Activated CD8-positive, alpha-beta T cell treated with anti-CD3 and anti-CD28 coated beads, Interleukin-2, amount 10 ng/mL, durations not matched to agents 7 days and 5 days (primary cell): Measurements from ENCODE around the gene FHIT. TPM values are rescaled to one million over a fixed set of nuclear protein-coding genes. Genes with fewer than 3 reads are reported as not detected.

Experiments
- ATAC-seq: fragments of 150-1000 bp; cut with Tn5 transposase; one replicate; pipeline ENCODE4 v1.10.0; 2021; ENCODE audit warnings: moderate library complexity
- CTCF ChIA-PET: fragments of 350-600 bp; sonication (Branson Sonifier 250); formaldehyde crosslinking; loops from one replicate; lab custom pipeline; 2021; ENCODE audit warnings: antibody characterized with exemption; lab: Charles Lee
- POLR2A ChIA-PET: fragments of 350-600 bp; sonication (Branson Sonifier 250); formaldehyde crosslinking; loops from one replicate; lab custom pipeline; 2021; ENCODE audit warnings: antibody characterized with exemption; lab: Charles Lee
- DNase-seq: peaks from one replicate; pipeline ENCODE4 v3.0.0-alpha.2; 2020
- H3K27ac Mint-ChIP-seq: one replicate; pipeline ENCODE4 v1.8.0; 2021; ENCODE audit warnings: mild to moderate bottlenecking, mixed read lengths
- H3K27me3 Mint-ChIP-seq: one replicate; pipeline ENCODE4 v1.8.0; 2021; ENCODE audit warnings: low read depth, mixed read lengths
- H3K36me3 Mint-ChIP-seq: one replicate; pipeline ENCODE4 v1.8.0; 2021; ENCODE audit warnings: low read depth, mixed read lengths
- H3K4me1 Mint-ChIP-seq: one replicate; pipeline ENCODE4 v1.8.0; 2021; ENCODE audit warnings: low read depth, mixed read lengths
- H3K4me3 Mint-ChIP-seq: one replicate; pipeline ENCODE4 v1.8.0; 2021; ENCODE audit warnings: mild to moderate bottlenecking, mixed read lengths
- H3K9me3 Mint-ChIP-seq: one replicate; pipeline ENCODE4 v1.8.0; 2022; ENCODE audit warnings: mixed read lengths; ENCODE audit not compliant: insufficient read depth
- total RNA-seq, 2 experiments: library from RNA; stranded (reverse); gene quantifications; one replicate each; pipeline ENCODE4 v1.2.3, GENCODE V29; 2021

The FHIT gene
- total RNA-seq, 2 experiments from 2014 or later, result 4.8 TPM

DNA sequence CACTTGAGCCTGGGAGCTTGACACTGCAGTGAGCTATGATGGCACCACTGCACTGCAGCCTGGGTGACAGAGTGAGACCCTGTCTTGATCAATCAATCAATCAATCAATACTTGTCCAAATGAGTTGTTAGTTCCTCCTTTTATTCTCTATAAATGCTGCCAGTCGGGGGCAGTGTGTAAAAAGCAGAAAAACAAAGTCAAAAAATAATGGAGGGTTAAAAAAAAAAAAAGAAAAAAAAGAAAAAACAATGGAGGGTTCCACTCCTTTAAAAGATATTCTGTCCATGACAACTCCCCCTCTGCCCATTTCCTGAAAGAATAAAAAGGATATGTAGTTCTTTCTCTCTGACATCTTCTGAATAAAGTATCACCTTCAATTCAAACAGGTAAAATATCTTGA lies 1068.6 kb downstream of the FHIT start:
- CTCF ChIA-PET, result no interaction called here
- POLR2A ChIA-PET, result no interaction called here
- Mint-ChIP-seq H3K27ac (no peak overlapping the region), H3K27me3 (no peaks in the 10 kb centered on the region), H3K4me3 (no peak overlapping the region), H3K4me1 (no peaks in the 10 kb centered on the region), H3K36me3 (no peaks in the 10 kb centered on the region), H3K9me3 (no peaks in the 10 kb centered on the region)
- DNase-seq (no peak), ATAC-seq (no peak)

DNA sequence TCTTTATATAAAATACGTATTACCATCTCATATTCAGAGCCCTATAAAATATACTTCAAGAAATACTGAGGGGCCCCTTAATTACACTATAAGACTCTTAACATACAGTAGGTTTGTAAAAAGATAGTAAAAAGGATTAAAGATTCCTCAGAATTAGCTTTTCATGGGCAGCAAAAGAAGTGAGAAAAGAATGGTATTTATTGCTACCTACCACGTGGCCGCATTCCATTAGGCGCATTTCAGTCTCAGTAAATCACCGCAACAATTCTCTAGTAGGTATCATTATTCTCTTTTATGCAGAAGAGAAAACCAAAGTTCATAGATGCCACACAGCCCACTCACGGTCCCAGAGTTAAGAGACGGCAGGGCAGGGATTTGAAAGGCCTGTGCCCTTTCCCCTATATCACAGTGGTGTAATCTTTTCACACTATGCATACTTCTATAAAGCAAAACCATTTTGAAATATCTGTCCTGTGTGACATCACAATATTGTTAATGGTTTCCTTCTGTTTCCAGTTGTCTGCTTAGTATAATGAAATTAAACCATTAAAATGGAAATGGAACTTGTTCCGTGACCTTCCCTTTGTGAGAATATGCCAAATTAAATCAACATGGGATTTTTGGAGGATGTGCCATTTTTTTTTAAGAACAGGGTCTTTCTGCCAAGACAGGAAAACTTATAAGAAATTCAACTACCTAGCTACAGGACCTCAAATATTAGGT lies 1072.2 kb downstream of the FHIT start:
- no peak overlapping the region for H3K4me3 Mint-ChIP-seq
- ChIA-PET CTCF (interaction anchor here (1.1 kb wide), 1 partner anchor 966 kb away, joined by 3 read pairs; no protein-coding TSS in a partner anchor), POLR2A (interaction anchor here (1.0 kb wide), 1 partner anchor 601 kb away, joined by 3 read pairs; no protein-coding TSS in a partner anchor)
- no peaks in the 10 kb centered on the region for H3K27me3 Mint-ChIP-seq
- no peaks in the 10 kb centered on the region for H3K36me3 Mint-ChIP-seq
- no peaks in the 10 kb centered on the region for H3K4me1 Mint-ChIP-seq
- ATAC-seq (no peak), DNase-seq (no peak)
- no peak overlapping the region for H3K27ac Mint-ChIP-seq
- H3K9me3 Mint-ChIP-seq, result no peaks in the 10 kb centered on the region

DNA sequence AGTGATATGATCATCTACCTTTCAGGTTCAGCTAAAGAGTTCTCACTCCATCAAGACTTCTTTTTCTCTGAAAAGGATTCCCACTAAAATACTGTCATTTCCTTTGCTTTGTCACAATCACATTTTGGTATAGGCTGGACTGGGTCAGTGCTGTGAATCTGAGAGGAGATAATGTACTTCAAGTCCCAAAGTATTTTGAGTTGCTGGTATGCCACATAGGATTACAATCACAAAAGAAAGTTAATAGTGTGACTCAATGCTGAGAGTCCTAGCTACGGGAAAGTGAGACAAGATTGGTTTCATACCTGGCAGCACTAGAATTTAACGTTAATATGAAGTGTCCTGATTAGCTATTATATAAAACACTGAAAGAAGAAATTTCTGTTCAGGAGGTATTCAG lies 1073.5 kb downstream of the FHIT start:
- POLR2A ChIA-PET, result no interaction called here
- Mint-ChIP-seq H3K4me3 (no peak overlapping the region), H3K4me1 (no peaks in the 10 kb centered on the region), H3K27me3 (no peaks in the 10 kb centered on the region), H3K27ac (no peak overlapping the region), H3K36me3 (no peaks in the 10 kb centered on the region), H3K9me3 (no peaks in the 10 kb centered on the region)
- ATAC-seq (no peak), DNase-seq (no peak)
- CTCF ChIA-PET, result no interaction called here

DNA sequence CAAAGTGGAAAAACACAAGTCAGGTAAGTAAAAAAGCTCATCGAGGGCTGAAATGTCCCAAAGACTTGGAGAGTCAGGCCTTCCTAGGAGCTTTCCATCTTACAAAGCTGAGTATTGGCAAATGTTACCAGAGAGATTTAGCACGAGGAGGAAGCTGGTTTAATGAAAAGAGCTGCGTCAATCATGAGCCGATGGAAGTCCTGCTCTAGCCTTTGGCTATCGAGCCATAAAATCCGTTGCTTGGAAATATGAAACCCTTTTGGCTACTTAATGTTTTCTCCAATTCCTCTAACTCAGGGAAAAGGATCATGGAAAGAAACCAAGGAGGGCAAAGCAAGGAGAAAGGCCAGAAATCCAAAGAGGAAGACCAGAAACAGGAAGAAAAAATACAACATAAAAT lies 1074.6 kb downstream of the FHIT start:
- Mint-ChIP-seq H3K27ac (no peak overlapping the region), H3K36me3 (no peaks in the 10 kb centered on the region), H3K27me3 (no peaks in the 10 kb centered on the region), H3K4me3 (no peak overlapping the region), H3K9me3 (no peaks in the 10 kb centered on the region), H3K4me1 (no peaks in the 10 kb centered on the region)
- ATAC-seq, result no peak
- CTCF ChIA-PET, result no interaction called here
- no peak for DNase-seq
- POLR2A ChIA-PET, result no interaction called here

DNA sequence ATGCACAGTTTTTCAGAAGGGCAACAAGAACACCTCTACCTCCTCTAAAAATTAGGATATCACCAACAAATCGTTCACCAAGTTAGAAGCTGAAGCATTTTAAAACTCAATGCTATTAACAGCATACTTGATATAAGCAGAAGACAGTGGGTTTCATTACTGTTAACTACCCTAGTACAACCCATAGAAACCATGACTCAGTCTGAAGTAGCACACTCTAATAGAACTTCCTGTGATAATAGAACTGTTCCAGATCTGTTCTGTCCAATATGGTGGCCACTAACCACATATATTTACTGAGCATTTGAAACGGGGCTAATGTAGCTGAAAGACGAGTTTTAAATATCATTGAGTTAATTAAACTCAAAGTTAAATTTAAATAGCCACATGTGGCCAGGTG lies 1075.6 kb downstream of the FHIT start:
- Mint-ChIP-seq H3K4me3 (no peak overlapping the region), H3K36me3 (no peaks in the 10 kb centered on the region), H3K9me3 (no peaks in the 10 kb centered on the region), H3K27me3 (no peaks in the 10 kb centered on the region), H3K27ac (no peak overlapping the region), H3K4me1 (no peaks in the 10 kb centered on the region)
- CTCF ChIA-PET, result no interaction called here
- POLR2A ChIA-PET, result no interaction called here
- DNase-seq (no peak), ATAC-seq (no peak)

DNA sequence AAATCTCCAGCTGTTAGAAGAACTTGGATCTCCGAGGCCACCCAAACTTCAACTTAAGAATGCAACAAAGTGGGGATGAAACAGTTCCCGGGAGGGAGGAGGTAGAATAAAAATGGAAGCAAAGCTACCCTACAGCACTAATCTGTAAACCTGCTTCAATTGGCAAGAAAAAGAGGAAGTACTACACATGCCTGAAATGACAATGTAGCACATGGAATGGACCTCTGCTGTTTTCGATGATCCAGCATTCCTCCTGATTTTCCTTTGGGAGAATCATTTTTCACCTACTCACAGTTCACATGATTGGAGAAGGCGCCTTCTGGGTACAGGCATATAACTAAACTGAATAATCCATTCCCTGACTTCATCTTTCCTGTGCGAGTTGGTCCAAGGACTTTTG lies 1081.5 kb downstream of the FHIT start:
- Mint-ChIP-seq H3K36me3 (peaks cover 5% of the 10 kb centered on the region), H3K4me1 (no peaks in the 10 kb centered on the region), H3K4me3 (no peak overlapping the region), H3K9me3 (no peaks in the 10 kb centered on the region), H3K27me3 (no peaks in the 10 kb centered on the region), H3K27ac (no peak overlapping the region)
- ATAC-seq, result no peak
- CTCF ChIA-PET, result no interaction called here
- DNase-seq, result no peak
- POLR2A ChIA-PET, result no interaction called here

DNA sequence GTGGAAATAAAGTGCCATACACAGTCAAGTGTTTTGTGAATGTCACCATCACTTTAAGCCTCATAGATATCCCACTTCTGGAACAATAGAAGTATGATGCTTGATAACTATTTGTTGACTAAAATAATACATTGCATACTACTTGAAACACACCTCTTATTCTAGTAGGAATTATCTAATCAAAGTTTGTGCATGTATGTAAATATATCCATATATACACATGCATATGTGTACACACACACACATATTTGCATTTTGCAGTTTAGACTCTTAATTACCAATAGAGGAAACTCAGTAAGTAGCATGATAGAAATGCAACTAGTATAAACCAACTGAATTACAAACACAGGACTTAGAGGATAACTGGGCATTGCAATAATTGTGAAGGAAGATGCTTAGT lies 1084.1 kb downstream of the FHIT start:
- no peaks in the 10 kb centered on the region for H3K27me3 Mint-ChIP-seq
- H3K36me3 Mint-ChIP-seq, result peaks cover 5% of the 10 kb centered on the region
- H3K4me3 Mint-ChIP-seq, result no peak overlapping the region
- ATAC-seq (no peak), DNase-seq (no peak)
- no peaks in the 10 kb centered on the region for H3K9me3 Mint-ChIP-seq
- no peak overlapping the region for H3K27ac Mint-ChIP-seq
- H3K4me1 Mint-ChIP-seq, result no peaks in the 10 kb centered on the region
- POLR2A ChIA-PET, result no interaction called here
- CTCF ChIA-PET, result no interaction called here

DNA sequence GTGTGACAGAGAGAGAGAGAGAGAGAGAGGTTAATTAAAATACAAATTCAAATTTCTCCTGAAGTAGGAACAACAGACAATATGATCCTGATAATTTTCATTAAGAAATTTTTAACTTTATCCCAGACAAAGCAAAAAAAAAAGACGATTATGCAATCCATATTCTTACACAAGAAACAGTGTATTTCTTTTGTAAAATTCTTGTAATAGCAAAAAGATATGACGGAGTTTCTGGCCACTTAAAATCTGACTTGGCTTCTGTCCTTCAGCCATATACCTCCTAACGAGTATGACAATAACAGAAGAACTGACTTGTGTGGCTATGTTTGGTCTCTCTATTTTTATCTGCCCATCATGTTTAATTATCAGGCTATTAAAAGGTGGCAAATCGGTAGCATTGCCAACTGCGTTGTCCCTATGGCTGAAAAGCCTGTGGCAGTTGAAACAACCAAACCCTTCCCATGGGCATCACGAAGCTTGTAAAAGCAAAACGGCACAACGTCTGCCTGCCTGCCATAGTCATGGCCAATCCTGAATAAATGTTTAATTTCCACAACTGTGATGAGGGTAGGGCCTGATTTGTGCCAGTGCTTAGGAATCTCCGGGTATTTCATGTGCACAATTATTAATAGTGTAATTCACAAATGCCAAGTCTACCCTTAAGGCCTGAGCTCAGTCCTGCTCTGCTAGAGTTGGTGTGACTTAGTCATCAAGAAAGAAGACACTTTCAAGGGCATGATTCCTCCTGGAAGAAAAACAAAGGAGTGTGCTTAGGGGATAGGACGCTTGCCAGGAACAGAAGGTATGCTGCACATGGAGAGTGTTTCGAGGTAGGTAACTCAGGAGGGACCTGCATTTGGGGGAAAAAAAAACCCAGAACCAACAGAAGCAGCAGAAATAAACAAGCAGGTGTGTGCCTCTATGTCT lies 1090.2 kb downstream of the FHIT start:
- H3K9me3 Mint-ChIP-seq, result no peaks in the 10 kb centered on the region
- H3K27ac Mint-ChIP-seq, result no peak overlapping the region
- no peaks in the 10 kb centered on the region for H3K4me1 Mint-ChIP-seq
- POLR2A ChIA-PET, result no interaction called here
- no peaks in the 10 kb centered on the region for H3K27me3 Mint-ChIP-seq
- H3K36me3 Mint-ChIP-seq, result no peaks in the 10 kb centered on the region
- ATAC-seq, result no peak
- H3K4me3 Mint-ChIP-seq, result no peak overlapping the region
- no peak for DNase-seq
- CTCF ChIA-PET, result no interaction called here

DNA sequence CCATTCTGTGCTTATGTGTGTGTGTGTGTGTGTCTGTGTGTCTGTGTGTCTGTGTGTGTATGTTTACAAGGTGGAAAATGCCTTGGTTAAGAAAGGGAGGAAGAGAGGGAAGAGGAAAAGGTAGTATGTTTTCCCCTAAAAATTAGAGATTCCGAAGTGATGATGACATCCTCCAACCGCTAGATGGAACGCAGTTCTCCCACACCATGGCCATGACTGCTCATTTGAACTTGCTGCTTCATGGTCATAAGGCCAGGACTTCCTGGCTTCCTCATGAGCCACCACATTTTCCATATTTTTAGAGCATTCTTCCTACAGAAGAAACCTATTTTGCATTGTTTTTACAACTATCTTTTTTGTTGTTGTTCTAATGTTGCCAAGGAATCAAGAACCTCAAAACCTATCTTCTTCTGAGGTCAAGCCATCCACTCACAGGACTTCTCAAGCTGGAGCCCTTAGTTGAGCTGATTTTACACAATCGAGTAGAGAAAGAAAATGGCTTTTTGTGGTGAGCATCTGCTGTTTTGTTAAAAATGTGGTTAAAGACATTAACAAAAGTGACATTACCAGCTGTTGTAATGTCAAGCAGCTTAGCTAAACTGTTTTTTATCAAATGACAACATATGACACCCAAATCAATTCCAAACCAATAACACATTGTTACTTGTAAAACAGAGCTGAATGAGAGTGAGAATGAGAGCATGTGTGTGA lies 1091.0 kb downstream of the FHIT start:
- CTCF ChIA-PET, result no interaction called here
- no peak overlapping the region for H3K27ac Mint-ChIP-seq
- no peaks in the 10 kb centered on the region for H3K4me1 Mint-ChIP-seq
- no peaks in the 10 kb centered on the region for H3K27me3 Mint-ChIP-seq
- POLR2A ChIA-PET, result no interaction called here
- H3K4me3 Mint-ChIP-seq, result no peak overlapping the region
- H3K36me3 Mint-ChIP-seq, result no peaks in the 10 kb centered on the region
- ATAC-seq, result no peak
- no peak for DNase-seq
- H3K9me3 Mint-ChIP-seq, result no peaks in the 10 kb centered on the region

DNA sequence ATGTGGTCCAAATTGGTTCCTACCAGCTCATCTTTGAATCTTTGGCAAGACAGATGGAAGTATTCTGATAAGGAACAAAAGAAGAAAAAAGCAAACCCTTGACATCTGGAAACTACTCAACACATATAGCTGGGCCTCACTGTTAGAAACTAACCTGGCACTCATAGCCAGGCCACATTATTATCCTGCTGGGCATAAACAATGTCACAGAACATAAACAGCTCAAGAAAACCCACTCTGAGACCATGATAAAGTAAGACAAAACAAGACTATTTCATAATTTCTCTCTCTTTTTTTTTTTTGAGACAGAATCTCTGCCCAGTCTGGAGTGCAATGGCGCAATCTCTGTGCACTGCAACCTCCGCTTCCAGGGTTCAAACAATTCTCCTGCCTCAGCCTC lies 1093.2 kb downstream of the FHIT start:
- ChIA-PET CTCF (no interaction called here), POLR2A (interaction anchor here (0.6 to 0.7 kb wide), 2 partner anchors 140 to 273 kb away, joined by 3 read pairs; no protein-coding TSS in a partner anchor)
- Mint-ChIP-seq H3K27ac (no peak overlapping the region), H3K4me3 (no peak overlapping the region), H3K9me3 (no peaks in the 10 kb centered on the region), H3K36me3 (no peaks in the 10 kb centered on the region), H3K27me3 (no peaks in the 10 kb centered on the region), H3K4me1 (no peaks in the 10 kb centered on the region)
- DNase-seq (no peak), ATAC-seq (no peak)

DNA sequence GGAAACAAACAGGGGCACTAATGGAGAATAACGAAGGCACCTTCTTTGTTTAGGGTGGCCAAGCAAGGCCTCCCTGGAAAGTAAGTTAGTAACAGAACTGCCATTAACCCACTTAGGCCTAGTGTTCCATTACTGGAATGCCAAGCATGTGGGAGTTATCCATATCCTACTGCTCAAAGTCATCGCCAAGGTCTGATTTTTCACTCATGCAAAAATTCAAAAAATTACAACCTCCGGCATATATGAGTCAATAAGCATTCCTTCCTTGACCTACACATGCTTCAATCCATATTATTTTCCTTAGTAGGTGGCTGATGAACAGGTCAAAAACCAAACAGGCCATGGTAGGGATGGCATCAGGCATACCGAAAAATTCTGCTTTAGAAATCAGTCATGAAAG lies 1097.2 kb downstream of the FHIT start:
- CTCF ChIA-PET, result no interaction called here
- Mint-ChIP-seq H3K27ac (no peak overlapping the region), H3K9me3 (no peaks in the 10 kb centered on the region), H3K27me3 (no peaks in the 10 kb centered on the region), H3K36me3 (no peaks in the 10 kb centered on the region), H3K4me3 (no peak overlapping the region), H3K4me1 (no peaks in the 10 kb centered on the region)
- DNase-seq (no peak), ATAC-seq (no peak)
- POLR2A ChIA-PET, result no interaction called here
